ENCODE data around the gene FERMT1.

- TF ChIP-seq CTCF (IDR thresholded peaks at IDR 0.05), result no peak
- no peak for TF ChIP-seq POLR2A (IDR thresholded peaks at IDR 0.05)
Observed at GRCh38 chr20:6165346-6165745, 42.5 kb upstream of the FERMT1 start.

Measured in transverse colon (tissue), 3 donors.